Glutamatergic neuron (in vitro differentiated cells): ENCODE results near the gene CDC42SE2. TPM values are rescaled to one million over a fixed set of nuclear protein-coding genes. Genes with fewer than 3 reads are reported as not detected.

Experiments used
- DNase-seq: peaks from one replicate; pipeline ENCODE4 v3.0.0; 2022
- H3K27ac Mint-ChIP-seq: one replicate; pipeline ENCODE4 v1.8.0; 2020; ENCODE audit warnings: mild to moderate bottlenecking, mixed read lengths, inconsistent platforms; ENCODE audit not compliant: unreplicated experiment
- H3K27me3 Mint-ChIP-seq: one replicate; pipeline ENCODE4 v1.8.0; 2020; ENCODE audit warnings: mild to moderate bottlenecking, moderate library complexity, mixed read lengths, inconsistent platforms; ENCODE audit not compliant: unreplicated experiment
- H3K36me3 Mint-ChIP-seq: one replicate; pipeline ENCODE4 v1.8.0; 2020; ENCODE audit warnings: mild to moderate bottlenecking, mixed read lengths, inconsistent platforms; ENCODE audit not compliant: unreplicated experiment
- H3K4me1 Mint-ChIP-seq: one replicate; pipeline ENCODE4 v1.8.0; 2020; ENCODE audit warnings: mild to moderate bottlenecking, low read depth, mixed read lengths, inconsistent platforms; ENCODE audit not compliant: unreplicated experiment
- H3K4me3 Mint-ChIP-seq: one replicate; pipeline ENCODE4 v1.8.0; 2020; ENCODE audit warnings: mild to moderate bottlenecking, mixed read lengths, inconsistent platforms; ENCODE audit not compliant: unreplicated experiment
- H3K9me3 Mint-ChIP-seq: one replicate; pipeline ENCODE4 v1.8.0; 2020; ENCODE audit warnings: mild to moderate bottlenecking, moderate library complexity, mixed read lengths, inconsistent platforms; ENCODE audit not compliant: unreplicated experiment
- total RNA-seq: library from RNA; stranded (reverse); fragmentation: NEBNext Ultra II Directional; extraction: Animal tissue kit (Norgen Biotek cat#: 25700); gene quantifications from one replicate; pipeline ENCODE4 v1.2.1, GENCODE V29; 2021; ENCODE audit not compliant: unreplicated experiment
- TF ChIP-seq, protein P1 (sequence below): fragments of 200-600 bp; sonication (generic); IDR thresholded peaks from one replicate; pipeline ENCODE4 v1.5.0; 2021; ENCODE audit not compliant: partially characterized antibody, unreplicated experiment

CDC42SE2 gene
- total RNA-seq, 1 donor from 2014 or later: 15.5 TPM

- TF ChIP-seq, protein P1, sequence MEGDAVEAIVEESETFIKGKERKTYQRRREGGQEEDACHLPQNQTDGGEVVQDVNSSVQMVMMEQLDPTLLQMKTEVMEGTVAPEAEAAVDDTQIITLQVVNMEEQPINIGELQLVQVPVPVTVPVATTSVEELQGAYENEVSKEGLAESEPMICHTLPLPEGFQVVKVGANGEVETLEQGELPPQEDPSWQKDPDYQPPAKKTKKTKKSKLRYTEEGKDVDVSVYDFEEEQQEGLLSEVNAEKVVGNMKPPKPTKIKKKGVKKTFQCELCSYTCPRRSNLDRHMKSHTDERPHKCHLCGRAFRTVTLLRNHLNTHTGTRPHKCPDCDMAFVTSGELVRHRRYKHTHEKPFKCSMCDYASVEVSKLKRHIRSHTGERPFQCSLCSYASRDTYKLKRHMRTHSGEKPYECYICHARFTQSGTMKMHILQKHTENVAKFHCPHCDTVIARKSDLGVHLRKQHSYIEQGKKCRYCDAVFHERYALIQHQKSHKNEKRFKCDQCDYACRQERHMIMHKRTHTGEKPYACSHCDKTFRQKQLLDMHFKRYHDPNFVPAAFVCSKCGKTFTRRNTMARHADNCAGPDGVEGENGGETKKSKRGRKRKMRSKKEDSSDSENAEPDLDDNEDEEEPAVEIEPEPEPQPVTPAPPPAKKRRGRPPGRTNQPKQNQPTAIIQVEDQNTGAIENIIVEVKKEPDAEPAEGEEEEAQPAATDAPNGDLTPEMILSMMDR: no peak
These were observed 120.3 kb downstream of the CDC42SE2 start for GRCh38 chr5:131384173-131384572.

DNA sequence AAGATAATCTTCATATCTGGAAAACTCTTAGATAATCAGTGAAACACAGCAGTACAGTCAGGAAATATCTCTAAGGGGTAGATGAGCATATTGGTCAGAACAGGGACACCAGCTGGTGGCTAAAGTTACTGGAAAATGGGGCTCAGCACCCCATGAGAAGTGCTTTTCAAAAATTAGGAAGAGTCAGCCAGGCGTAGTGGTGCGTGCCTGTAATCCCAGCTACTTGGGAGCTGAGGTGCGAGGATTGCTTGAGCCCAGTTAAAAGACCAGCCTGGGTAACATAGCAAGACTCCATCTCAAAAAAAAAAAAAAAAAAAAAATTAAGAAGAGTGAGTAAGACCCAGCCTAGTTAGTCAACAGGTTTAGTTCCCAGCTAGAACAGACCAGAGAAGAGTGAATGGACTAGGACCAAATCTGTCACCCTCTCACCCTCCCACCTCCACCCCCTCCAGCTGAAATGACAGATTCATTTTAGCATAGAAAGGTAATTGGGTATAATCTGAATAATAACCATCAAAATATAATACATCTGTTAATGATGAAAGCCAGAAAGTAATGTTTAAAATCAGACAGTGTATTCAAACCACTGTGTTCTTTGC lies 120.9 kb downstream of the CDC42SE2 start:
- H3K4me1 Mint-ChIP-seq: peaks cover 4% of the 10 kb centered on the region
- no peak overlapping the region for H3K27ac Mint-ChIP-seq
- TF ChIP-seq, protein P1: no peak
- H3K27me3 Mint-ChIP-seq: peaks cover 6% of the 10 kb centered on the region
- peaks cover 7% of the 10 kb centered on the region for H3K9me3 Mint-ChIP-seq
- no peak overlapping the region for H3K4me3 Mint-ChIP-seq
- H3K36me3 Mint-ChIP-seq: peaks cover 3% of the 10 kb centered on the region
- DNase-seq: no peak

More at GRCh38 chr5:131384173-131384572, 120.3 kb downstream of the CDC42SE2 start:
- peaks cover 6% of the 10 kb centered on the region for H3K27me3 Mint-ChIP-seq
- no peak overlapping the region for H3K4me3 Mint-ChIP-seq
- peaks cover 4% of the 10 kb centered on the region for H3K4me1 Mint-ChIP-seq
- no peak for DNase-seq
- H3K9me3 Mint-ChIP-seq: peaks cover 7% of the 10 kb centered on the region
- H3K27ac Mint-ChIP-seq: no peak overlapping the region
- H3K36me3 Mint-ChIP-seq: peaks cover 3% of the 10 kb centered on the region

DNA sequence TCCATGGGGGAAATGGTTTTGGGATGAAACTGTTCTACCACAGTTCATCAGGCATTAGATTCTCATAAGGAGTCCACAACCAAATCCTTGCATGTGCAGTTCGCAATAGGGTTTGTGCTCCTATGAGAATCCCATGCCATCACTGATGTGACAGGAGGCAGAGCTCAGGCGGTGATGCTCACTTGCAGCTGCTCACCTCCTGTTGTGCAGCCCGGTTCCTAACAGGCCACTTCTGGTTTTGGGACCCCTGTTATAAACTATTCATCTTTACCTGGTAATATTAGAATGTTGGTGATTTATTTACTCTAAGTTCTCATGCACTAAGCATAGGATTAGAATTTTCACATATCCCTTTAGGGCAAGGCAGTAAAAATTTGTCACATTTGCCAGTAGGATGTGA lies 122.3 kb downstream of the CDC42SE2 start:
- H3K27me3 Mint-ChIP-seq: no peaks in the 10 kb centered on the region
- no peaks in the 10 kb centered on the region for H3K4me1 Mint-ChIP-seq
- no peak overlapping the region for H3K4me3 Mint-ChIP-seq
- H3K36me3 Mint-ChIP-seq: no peaks in the 10 kb centered on the region
- no peak overlapping the region for H3K27ac Mint-ChIP-seq
- TF ChIP-seq, protein P1: no peak
- H3K9me3 Mint-ChIP-seq: peaks cover 2% of the 10 kb centered on the region
- DNase-seq: no peak

GRCh38 chr5:131386779-131387178 lies 122.9 kb downstream of the CDC42SE2 start:
- no peaks in the 10 kb centered on the region for H3K4me1 Mint-ChIP-seq
- no peak for DNase-seq
- H3K4me3 Mint-ChIP-seq: no peak overlapping the region
- TF ChIP-seq, protein P1: no peak
- H3K36me3 Mint-ChIP-seq: no peaks in the 10 kb centered on the region
- H3K27ac Mint-ChIP-seq: no peak overlapping the region
- peaks cover 2% of the 10 kb centered on the region for H3K9me3 Mint-ChIP-seq
- H3K27me3 Mint-ChIP-seq: no peaks in the 10 kb centered on the region

DNA sequence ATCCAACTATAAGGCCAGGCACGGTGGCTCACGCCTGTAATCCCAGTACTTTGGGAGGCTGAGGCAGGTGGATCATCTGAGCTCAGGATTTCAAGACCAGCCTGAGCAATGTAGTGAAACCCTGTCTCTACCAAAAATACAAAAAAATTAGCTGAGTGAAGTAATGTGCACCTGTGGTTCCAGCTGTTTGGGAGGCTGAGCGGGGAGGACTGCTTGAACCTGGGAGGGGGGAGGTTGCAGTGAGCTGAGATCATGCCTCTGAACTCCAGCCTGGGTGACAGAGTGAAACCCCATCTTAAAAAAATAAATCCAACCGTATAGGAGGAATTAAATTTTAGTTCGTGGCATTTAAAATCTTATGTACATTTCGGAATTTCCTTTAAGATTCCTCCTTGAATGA lies 123.4 kb downstream of the CDC42SE2 start:
- DNase-seq: no peak
- H3K4me3 Mint-ChIP-seq: no peak overlapping the region
- no peaks in the 10 kb centered on the region for H3K4me1 Mint-ChIP-seq
- H3K27ac Mint-ChIP-seq: no peak overlapping the region
- no peaks in the 10 kb centered on the region for H3K27me3 Mint-ChIP-seq
- H3K9me3 Mint-ChIP-seq: peaks cover 2% of the 10 kb centered on the region
- no peaks in the 10 kb centered on the region for H3K36me3 Mint-ChIP-seq
- TF ChIP-seq, protein P1: no peak
